HG03095 (cell line): ENCODE data around the gene WDR47.
"Not testable (repeated sequence)": the region's sequence is repeated elsewhere in the genome, so short reads cannot be mapped to it uniquely, and the experiment has no call there.

Experiments
- ATAC-seq: cut with Tn5 transposase; IDR thresholded peaks from one replicate; pipeline ENCODE4 v1.9.1; 2021; ENCODE audit warnings: moderate library complexity; ENCODE audit not compliant: unreplicated experiment

WDR47 gene

DNA sequence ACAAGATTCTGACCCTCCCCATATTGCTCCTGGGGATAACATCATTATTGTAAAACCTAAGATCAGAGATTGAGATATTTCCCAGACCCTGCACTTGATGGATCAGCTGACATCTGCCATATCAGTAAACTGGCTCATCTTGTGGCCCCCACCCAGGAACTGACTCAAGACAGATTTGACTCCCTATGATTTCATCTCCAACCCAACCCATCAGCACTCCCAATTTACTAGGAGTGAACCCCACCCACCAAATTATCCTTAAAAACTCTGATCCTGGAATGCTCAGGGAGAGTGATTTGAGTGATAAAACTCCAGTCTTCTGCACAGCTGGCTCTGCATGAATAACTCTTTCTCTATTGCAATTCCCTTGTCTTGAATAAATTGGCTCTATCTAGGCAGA, 72.6 kb downstream of the WDR47 start:
- no peak for ATAC-seq

DNA sequence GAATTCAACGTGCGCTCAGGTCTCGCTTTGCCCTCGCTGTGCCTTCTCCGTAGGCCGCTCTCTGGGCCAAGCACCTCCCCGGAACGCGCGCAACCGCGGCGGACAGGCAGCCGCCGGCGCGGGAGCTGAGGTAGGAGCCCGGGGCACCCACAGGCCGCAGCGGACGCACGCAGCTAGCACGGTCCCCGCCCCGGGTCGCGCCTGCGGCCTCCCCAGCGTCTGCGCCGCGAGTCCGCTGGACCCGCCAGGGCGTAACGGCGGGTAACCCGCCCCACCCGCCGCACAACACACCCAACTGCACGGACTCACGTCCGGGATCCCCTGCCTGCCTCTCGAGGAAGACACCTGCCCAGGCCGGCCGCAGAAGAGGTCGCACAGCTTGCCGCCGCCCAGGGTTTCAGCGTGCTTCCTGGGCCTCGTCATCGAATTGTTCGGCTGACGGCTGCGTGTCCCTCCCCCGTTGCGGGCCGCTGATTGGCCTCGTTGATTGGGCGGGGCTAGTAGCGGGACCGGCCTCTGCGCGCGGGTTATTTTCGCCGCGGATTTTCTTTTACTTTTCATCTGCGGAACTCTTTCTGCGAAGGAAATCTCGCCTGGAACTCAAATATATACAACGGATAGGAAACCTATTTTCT, 78.7 kb downstream of the WDR47 start, which contains the start of gene CLCC1:
TSS of gene CLCC1 (minus strand) at position 433 of the 635 bp plus-strand sequence. CDS start 13,047 bp downstream, outside the sequence.
- peak; percentile 91 for ATAC-seq

DNA sequence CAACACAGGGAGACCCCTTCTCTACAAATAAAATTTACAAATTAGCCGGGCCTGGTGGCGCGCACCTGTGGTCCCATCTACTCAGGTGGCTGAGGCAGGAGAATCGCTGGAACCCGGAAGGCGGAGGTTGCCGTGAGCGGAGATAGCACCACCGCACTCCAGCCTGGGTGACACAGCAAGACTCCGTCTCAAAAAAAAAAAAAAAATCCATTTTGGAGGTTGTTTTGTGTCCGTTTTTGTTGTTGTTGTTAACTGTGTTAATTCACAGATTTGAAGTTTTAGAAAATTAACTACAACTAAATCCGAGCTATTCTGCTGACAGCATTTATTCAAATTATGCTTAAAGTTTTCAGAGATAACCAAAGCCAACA, 79.2 kb downstream of the WDR47 start:
- ATAC-seq, result no peak

DNA sequence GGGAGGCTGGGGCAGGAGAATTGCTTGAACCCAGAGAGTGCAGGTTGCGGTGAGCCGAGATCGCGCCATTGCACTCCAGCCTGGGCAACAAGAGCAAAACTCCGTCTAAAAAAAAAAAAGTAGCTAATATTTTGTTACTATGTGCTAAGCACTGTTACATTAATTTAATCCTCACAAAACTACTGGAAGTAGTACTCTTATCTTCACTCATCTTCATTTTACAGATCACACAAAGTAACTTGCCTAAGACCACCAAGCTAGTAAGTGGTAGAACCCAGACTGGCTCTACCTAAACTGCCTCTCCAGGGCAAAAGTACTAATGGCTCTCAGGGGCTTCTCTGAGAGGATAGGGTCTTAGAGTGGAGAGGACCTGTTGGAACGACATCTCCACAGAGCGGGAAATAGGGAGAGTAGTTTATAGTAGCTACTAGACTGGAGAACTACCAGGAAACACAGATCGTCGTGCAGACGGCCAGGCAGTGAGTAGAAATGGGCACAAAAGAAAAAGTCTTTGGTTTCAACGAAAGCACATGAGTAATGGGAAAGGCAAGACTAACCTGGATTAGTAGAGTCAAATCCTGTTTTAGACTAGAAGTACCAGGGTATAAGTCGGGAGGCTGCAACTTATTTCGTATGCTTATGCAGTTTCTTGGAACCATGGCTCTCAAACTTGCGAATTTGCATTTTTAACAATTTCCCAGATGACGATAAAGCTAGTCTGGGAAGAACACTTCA, 80.0 kb downstream of the WDR47 start:
- no peak for ATAC-seq

DNA sequence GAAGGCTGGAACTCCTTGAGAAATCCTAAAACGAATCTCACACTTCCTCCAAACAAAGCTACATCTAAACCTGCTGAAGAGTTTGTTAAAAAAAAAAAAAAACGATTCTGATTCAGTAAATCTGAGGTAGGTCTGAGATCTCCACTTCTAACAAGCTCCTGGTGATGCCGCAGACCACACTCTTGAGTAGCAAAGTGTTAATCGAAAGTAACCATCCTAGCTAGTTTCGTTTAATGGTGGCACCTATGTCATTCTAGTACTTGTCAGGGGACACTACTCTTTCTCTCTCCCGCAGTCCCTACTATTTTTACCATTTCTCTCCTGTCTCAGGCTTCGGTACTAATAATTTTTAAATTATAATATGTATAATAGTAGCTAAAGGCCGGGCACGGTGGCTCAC, 80.7 kb downstream of the WDR47 start:
- ATAC-seq, result no peak

DNA sequence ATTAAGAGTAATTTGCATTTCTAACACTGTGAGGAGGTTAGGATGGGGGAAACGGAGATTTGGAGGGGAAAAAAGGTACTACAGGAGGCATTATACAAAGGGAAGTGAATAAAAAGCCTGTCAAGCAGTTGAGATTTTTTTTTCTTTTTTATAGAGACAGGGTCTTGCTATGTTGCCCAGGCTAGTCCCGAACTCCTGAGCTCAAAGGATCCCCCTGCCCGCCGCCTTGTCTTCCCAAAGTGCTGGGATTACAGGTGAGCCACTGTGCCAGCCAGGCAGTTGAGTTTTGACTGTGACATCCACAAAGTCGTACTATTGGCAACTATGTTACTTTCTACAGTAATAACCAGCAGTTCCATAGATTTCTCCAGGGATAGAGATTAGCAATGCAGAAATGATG, 81.2 kb downstream of the WDR47 start:
- ATAC-seq, result no peak

DNA sequence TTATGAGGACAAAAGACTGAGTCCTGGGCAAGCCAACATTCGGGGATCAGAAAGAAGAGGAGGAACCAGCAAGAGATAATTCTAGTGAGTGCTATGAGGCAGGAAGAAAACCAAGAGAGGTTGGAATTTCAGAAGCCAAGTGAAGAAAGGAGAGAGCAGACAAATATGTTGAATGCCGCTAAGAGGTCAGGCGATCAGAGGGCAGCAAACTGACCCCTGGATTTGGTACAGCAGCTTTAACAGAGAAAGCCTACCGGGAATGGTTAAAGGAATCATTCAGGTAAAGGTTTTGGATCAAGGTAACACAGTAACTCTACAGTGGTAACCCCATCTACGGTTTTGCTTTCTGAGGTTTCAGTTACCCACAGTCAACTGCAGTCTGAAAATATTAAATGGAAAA, 84.0 kb downstream of the WDR47 start:
- ATAC-seq, result no peak

DNA sequence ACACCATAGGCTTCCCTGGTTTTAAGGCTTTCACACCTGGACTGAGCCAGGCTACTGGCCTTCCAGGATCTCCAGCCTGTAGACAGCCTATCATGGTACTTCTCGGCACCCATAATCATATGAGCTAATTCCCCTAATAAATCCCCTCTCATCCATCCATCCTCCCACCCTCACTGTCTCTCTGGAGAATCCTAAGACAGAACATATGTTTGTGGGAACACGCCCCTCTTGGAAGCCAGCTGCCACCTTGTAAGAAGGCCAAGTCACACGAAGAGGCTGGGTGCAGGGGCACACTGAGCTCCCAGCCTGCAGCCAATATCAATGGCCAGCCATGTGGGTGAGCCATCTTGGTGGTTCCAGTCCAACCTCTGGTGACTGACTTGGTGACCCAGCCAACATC, 86.0 kb downstream of the WDR47 start:
- ATAC-seq, result no peak

DNA sequence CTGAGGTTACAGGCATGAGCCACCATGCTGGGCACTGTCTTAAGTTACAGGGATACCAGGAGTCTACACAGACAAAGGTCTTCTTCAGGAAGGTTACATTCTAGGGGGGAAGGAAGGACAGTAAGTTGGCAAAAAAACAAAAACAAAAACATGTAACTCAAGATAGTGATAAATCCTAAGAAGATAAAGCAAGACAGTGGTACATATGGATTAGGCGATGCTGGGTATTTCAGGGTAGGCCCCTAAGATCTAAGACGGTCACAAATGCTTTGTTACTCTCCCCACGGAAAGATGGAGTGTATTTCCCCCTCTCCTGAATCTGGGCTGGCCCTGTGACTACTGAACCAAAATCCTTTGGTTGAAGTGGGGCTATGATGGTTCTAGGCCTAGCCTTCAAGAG, 86.8 kb downstream of the WDR47 start:
- no peak for ATAC-seq

DNA sequence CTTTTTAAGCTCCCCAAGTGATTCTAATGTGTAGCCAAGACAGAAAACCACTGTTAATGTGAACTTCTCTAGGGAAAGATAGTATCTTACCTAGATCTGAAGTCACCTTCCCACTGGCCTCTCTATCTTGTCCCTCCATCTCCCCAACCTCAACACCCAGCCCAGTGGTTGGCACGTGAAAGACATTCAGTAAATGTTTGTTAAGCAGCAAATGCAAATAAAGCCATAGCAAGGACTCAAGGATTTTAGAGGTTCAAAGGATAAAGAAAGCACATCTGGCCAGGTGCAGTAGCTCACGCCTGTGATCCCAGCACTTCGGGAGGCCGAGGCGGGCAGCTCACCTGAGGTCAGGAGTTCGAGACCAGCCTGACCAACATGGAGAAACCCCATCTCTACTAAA, 88.5 kb downstream of the WDR47 start:
- no peak for ATAC-seq

DNA sequence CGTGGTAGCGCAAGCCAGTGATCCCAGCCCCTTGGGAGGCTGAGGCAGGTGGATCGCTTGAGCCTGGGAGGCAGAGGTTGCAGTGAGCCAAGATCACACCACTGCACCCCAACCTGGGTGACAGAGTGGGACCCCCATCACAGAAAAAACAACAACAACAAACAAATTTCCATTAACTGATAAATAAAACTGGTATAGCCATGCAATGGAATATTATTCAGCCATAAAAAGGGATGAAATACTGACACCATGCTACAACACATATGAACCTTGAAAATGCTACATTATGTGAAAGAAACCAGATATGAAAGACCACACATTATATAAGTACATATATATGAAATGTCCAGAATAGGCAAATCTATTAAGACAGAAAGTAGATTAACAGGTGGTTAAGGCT, 90.7 kb downstream of the WDR47 start:
- ATAC-seq, result no peak

DNA sequence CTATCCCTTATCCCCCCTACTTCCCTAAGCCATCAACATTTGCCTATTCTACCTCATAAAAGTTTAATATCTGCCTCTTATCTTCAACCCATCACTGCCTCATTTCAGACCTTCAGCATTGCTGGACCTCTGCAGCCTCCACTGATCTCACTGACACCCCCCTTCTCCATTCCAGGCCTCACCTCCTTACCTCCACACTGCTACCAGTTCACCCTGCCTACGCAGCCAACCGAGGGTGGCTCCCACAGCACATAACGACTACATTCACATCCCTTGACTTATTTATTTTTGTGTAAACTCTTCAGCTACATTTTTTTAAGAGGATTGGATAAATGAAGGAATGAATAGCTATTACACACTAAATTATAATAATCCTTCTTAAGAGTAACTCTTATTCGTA, 92.9 kb downstream of the WDR47 start:
- no peak for ATAC-seq

DNA sequence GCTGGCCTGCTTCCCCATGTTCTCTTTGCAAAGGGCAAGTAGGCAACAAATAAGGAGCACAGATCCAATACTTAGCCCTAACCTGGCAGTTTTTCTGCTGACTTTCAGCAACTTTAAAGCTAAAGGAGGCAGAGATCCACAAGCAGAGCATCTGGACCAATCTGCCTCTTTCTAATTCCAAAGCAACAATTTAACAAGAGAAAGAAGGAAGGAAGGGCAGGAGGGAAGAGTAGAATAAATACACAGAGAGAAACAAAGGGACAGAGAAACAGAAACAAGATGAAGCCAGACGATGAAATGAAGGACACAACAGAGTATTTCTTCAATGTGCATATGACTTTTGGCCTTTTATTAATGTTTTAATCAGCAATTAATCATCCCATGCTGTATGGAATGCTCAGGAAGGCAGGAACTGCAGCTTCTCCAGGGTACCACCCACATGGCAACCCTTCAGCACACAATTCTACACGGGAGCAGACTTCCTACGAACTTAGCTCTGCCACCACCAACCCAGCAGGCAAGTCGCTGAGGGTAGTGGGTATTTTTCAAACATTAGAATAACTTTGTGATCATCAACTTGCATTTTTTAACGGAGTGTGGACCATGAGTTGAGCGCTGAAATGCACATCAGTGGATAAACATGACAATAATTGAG, 93.9 kb downstream of the WDR47 start:
- no peak for ATAC-seq

DNA sequence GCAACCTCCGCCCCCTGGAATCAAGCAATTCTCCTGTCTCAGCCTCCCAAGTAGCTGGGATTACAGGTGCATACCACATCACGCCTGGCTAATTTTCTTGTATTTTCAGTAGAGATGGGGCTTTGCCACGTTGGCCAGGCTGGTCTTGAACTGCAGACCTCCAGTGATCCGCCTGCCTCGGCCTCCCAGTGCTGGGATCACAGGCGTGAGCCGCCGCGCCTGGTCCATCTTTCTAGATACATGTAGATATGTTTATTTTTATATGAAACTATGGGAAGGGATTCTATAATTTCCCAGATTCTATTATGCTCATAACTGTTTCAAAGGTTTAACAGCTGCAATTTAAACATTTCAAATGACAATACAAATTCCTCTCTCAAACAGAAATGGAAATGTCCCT, 105.7 kb downstream of the WDR47 start:
- ATAC-seq, result no peak

DNA sequence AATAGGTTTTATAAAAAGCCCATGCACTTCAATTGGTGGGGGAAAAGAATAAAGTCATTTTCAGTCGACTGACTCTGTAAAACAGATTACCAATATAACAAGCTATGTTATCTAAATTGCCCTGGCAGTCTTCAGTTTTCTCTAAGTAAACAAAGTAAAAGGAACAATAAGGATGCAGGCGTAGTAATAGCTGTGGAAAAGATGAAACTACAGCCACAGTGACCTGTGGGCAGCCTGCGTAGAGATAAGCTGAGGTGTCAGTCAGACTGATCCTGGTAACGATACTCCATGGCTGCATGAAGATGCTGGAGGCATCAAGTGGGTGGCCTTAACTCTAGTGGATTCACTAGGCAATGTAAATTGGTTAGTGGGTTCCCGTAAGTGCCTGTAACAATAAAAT, 108.0 kb downstream of the WDR47 start:
- no peak for ATAC-seq

DNA sequence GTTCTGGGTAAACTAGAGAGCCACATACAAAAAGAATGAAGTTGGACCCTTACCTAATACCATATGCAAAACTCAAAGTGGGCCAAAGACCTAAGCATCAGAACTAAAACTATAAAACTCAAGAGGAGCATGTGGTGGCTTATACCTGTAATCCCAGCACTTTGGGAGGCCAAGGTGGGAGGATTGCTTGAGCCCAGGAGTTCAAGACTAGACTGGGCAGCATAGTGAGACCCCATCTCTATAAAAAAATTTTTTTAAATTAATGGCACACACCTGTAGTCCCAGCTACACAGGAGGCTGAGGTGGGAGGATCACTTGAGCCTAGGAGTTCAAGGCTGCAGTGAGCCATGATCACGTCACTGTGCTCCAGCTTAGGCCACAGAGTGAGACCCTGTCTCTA, 114.3 kb downstream of the WDR47 start:
- ATAC-seq, result not testable (repeated sequence)

DNA sequence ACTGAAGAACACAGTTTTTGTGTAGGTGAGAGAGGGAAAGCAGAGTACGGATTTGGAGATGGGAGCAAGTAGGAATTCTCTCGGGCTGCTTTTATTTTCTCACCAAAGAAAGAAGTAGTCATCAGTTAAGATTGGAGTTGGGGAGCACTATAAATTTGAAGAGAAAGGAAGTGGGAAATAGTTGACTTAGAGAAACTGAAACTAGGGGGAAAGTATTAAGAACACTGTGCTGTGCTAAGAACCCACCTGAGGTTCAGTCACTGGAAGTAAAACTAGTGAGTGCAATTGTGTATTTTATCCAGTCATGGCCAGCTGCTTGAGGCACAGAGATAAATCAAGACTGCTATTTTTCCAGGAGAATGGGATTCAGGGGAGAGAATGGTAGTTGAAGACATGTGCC, 116.0 kb downstream of the WDR47 start:
- ATAC-seq, result no peak
